SK-N-SH treated with all-trans-retinoic acid at 6 μM for 48 hours (cell line): ENCODE data around the gene CST9.

Experiments used
- ATAC-seq: fragments of 200-7000 bp; cut with Tn5 transposase; 3 replicates; pipeline ENCODE4 v1.9.1; 2020; ENCODE audit warnings: mild to moderate bottlenecking, moderate library complexity
- ARNTL ChIP-seq: fragments of 450-650 bp; formaldehyde crosslinking; IDR thresholded peaks from 2 replicates; pipeline ENCODE4 v1.5.0; 2020; ENCODE audit warnings: low read depth, mild to moderate bottlenecking, moderate library complexity, borderline replicate concordance
- BACH2 ChIP-seq: fragments of 250-450 bp; sonication (Bioruptor Pico); IDR thresholded peaks from 2 replicates; pipeline ENCODE4 v1.9.0; 2021; ENCODE audit warnings: mild to moderate bottlenecking, borderline replicate concordance
- ESRRG ChIP-seq: fragments of 250-450 bp; sonication (Bioruptor Pico); IDR thresholded peaks from 2 replicates; pipeline ENCODE4 v1.6.1; 2021; ENCODE audit warnings: mild to moderate bottlenecking
- GLIS3 ChIP-seq: fragments of 250-450 bp; sonication (Bioruptor Pico); IDR thresholded peaks from 2 replicates; pipeline ENCODE4 v1.5.0; 2020; ENCODE audit warnings: mild to moderate bottlenecking, moderate library complexity
- ISL1 ChIP-seq: fragments of 250-450 bp; sonication (Bioruptor Pico); IDR thresholded peaks from 2 replicates; pipeline ENCODE4 v2.1.2; 2022; ENCODE audit warnings: mild to moderate bottlenecking, moderate library complexity
- OSR1 ChIP-seq: fragments of 250-450 bp; sonication (Bioruptor Pico); IDR thresholded peaks from 2 replicates; pipeline ENCODE4 v1.8.0; 2022; ENCODE audit warnings: moderate library complexity, mild to moderate bottlenecking, inconsistent platforms
- PPARA ChIP-seq: fragments of 250-450 bp; sonication (Bioruptor Pico); IDR thresholded peaks from 2 replicates; pipeline ENCODE4 v1.5.0; 2020; ENCODE audit warnings: mild to moderate bottlenecking, borderline replicate concordance
- RARB ChIP-seq: fragments of 250-450 bp; sonication (Bioruptor Pico); IDR thresholded peaks from 2 replicates; pipeline ENCODE4 v1.8.0; 2021; ENCODE audit warnings: mild to moderate bottlenecking, moderate library complexity
- SNAI2 ChIP-seq: fragments of 250-450 bp; sonication (Bioruptor Pico); IDR thresholded peaks from 2 replicates; pipeline ENCODE4 v1.5.0; 2020; ENCODE audit warnings: mild to moderate bottlenecking, moderate library complexity
- TCF4 ChIP-seq: fragments of 250-450 bp; sonication (Bioruptor Pico); IDR thresholded peaks from 2 replicates; pipeline ENCODE4 v1.8.0; 2021; ENCODE audit warnings: mild to moderate bottlenecking, moderate library complexity, borderline replicate concordance
- TOX ChIP-seq: fragments of 250-450 bp; sonication (Bioruptor Pico); IDR thresholded peaks from 2 replicates; pipeline ENCODE4 v1.8.0; 2021; ENCODE audit warnings: mild to moderate bottlenecking, moderate library complexity, borderline replicate concordance
- ZC3H10 ChIP-seq: fragments of 250-450 bp; sonication (Bioruptor Pico); IDR thresholded peaks from 2 replicates; pipeline ENCODE4 v1.5.1; 2021; ENCODE audit warnings: mild to moderate bottlenecking, moderate library complexity
- ZFP3 ChIP-seq: fragments of 250-450 bp; sonication (Bioruptor Pico); IDR thresholded peaks from 2 replicates; pipeline ENCODE4 v1.5.0; 2020; ENCODE audit warnings: mild to moderate bottlenecking, moderate library complexity
- ZFP30 ChIP-seq: fragments of 450-650 bp; formaldehyde crosslinking; IDR thresholded peaks from 2 replicates; pipeline ENCODE4 v1.5.0; 2022; ENCODE audit warnings: mild to moderate bottlenecking, moderate library complexity
- ZNF565 ChIP-seq: fragments of 450-650 bp; formaldehyde crosslinking; conservative IDR thresholded peaks from 2 replicates; pipeline ENCODE4 v1.5.0; 2020; ENCODE audit warnings: low read depth, mild to moderate bottlenecking, moderate library complexity
- ZNF70 ChIP-seq: fragments of 450-650 bp; formaldehyde crosslinking; IDR thresholded peaks from 2 replicates; pipeline ENCODE4 v1.5.0; 2020; ENCODE audit warnings: mild to moderate bottlenecking, moderate library complexity
- TF ChIP-seq, protein P1 (sequence below): fragments of 250-450 bp; sonication (Bioruptor Pico); IDR thresholded peaks from 2 replicates; pipeline ENCODE4 v1.5.1; 2020; ENCODE audit warnings: low read depth, mild to moderate bottlenecking, moderate library complexity
- TF ChIP-seq, protein P2 (sequence below): fragments of 250-450 bp; sonication (Bioruptor Pico); IDR thresholded peaks from 2 replicates; pipeline ENCODE4 v1.5.1; 2021; ENCODE audit warnings: mild to moderate bottlenecking, moderate library complexity
- TF ChIP-seq, protein P3 (sequence below): fragments of 250-450 bp; sonication (Bioruptor Pico); IDR thresholded peaks from 2 replicates; pipeline ENCODE4 v1.8.0; 2021; ENCODE audit warnings: low read depth, mild to moderate bottlenecking, moderate library complexity, borderline replicate concordance
- TF ChIP-seq, protein P4 (sequence below): fragments of 250-450 bp; sonication (Bioruptor Pico); IDR thresholded peaks from 2 replicates; pipeline ENCODE4 v1.8.0; 2020; ENCODE audit warnings: mild to moderate bottlenecking, moderate library complexity, borderline replicate concordance

Gene CST9

DNA sequence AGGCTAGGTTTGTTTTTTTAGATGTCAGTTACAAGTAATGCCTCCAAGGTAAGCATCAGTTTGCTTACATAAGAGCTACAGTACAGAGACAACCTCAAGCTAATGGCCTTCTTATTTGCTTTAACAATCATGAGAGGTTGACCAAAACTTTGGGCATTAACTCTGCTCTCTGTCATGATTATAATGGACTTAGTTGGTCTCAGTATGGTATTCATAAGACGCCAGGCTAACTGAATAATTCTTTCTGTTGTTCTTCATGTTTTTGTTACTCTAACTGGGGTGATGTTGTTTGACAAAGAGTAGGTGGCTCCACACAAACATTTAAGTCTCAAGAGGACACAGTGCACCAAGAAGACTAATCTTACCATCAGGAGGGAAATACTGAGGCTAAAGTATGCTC lies 9.8 kb downstream of the CST9 start:
- TF ChIP-seq GLIS3 (no peak), ISL1 (CRISPR knock-in tag) (no peak), RARB (CRISPR knock-in tag) (no peak), BACH2 (no peak), ZFP3 (CRISPR knock-in tag) (no peak), TOX (no peak), ZNF70 (CRISPR knock-in tag) (no peak), ARNTL (CRISPR knock-in tag) (no peak), ZNF565 (CRISPR knock-in tag) (no peak), TCF4 (CRISPR knock-in tag) (no peak), SNAI2 (CRISPR knock-in tag) (no peak), ESRRG (CRISPR knock-in tag) (no peak)
- TF ChIP-seq, protein P1, sequence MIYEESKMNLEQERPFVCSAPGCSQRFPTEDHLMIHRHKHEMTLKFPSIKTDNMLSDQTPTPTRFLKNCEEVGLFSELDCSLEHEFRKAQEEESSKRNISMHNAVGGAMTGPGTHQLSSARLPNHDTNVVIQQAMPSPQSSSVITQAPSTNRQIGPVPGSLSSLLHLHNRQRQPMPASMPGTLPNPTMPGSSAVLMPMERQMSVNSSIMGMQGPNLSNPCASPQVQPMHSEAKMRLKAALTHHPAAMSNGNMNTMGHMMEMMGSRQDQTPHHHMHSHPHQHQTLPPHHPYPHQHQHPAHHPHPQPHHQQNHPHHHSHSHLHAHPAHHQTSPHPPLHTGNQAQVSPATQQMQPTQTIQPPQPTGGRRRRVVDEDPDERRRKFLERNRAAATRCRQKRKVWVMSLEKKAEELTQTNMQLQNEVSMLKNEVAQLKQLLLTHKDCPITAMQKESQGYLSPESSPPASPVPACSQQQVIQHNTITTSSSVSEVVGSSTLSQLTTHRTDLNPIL (CRISPR knock-in tag): no peak
- TF ChIP-seq, protein P2, sequence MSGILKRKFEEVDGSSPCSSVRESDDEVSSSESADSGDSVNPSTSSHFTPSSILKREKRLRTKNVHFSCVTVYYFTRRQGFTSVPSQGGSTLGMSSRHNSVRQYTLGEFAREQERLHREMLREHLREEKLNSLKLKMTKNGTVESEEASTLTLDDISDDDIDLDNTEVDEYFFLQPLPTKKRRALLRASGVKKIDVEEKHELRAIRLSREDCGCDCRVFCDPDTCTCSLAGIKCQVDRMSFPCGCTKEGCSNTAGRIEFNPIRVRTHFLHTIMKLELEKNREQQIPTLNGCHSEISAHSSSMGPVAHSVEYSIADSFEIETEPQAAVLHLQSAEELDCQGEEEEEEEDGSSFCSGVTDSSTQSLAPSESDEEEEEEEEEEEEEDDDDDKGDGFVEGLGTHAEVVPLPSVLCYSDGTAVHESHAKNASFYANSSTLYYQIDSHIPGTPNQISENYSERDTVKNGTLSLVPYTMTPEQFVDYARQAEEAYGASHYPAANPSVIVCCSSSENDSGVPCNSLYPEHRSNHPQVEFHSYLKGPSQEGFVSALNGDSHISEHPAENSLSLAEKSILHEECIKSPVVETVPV (CRISPR knock-in tag): no peak
- TF ChIP-seq, protein P3, sequence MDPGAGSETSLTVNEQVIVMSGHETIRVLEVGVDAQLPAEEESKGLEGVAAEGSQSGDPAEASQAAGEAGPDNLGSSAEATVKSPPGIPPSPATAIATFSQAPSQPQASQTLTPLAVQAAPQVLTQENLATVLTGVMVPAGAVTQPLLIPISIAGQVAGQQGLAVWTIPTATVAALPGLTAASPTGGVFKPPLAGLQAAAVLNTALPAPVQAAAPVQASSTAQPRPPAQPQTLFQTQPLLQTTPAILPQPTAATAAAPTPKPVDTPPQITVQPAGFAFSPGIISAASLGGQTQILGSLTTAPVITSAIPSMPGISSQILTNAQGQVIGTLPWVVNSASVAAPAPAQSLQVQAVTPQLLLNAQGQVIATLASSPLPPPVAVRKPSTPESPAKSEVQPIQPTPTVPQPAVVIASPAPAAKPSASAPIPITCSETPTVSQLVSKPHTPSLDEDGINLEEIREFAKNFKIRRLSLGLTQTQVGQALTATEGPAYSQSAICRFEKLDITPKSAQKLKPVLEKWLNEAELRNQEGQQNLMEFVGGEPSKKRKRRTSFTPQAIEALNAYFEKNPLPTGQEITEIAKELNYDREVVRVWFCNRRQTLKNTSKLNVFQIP (CRISPR knock-in tag): no peak
- no peak for ATAC-seq

DNA sequence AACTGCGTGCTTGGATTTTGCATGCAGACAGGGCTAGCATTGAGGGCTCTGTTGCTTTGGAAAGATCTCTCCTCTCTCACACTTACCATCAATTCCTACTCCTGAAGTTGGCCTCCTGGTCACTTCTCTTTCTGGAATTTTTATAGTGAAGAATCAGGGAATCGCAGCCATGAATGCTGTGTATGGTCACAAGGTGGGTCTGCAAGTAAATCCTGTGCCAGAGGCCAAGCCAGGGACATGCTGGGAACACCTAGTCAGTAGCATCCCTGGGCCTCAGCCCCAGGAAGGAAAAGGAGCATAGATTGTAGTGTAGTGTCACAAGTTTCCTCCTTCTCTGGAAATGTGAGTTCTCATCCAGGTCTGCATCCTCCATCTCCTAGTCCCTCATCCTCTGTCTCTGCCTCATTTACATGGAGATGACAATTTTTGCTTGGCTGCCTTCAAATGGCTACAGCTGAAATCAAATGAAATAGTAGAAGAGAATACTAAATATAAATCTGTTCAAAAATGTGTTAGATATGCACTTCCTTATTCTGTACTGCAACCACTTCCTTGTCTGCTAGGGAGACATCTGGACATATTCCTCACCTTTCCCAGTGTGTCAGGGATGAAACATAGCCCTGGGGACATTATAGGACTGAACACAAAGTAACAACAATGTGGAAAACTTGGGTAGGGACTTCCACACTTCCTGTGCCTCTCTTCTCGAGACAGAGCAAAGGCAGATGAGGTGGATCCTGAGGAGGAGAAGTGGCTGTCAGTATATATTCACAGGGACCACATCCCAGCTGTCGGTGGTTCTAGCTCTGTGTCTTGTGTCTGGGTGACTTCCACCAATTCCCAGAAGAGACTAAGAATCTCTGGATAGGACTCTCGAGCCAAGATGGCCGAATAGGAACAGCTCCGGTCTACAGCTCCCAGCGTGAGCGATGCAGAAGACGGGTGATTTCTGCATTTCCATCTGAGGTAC lies 17.0 kb downstream of the CST9 start:
- TF ChIP-seq TOX (no peak), BACH2 (no peak)
- ATAC-seq: no peak

DNA sequence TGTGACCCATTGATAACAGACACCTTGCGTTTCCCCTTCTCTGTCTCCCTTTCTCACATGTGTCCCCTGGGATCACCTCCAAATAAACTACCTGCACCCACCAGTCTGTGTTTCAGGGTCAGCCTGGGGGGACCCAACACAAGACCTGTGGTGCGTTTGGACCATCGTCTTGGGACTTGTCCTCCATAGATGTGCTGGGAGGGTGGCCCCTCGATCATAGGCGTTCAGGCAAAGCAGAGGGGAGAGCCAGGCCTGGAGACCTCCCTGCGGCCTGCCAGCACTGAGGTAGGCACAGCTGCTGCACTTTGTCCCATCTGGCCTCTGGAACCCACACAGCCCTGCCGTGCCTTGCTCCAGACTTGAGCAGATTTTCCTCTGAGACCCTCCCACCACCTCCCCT lies 18.1 kb downstream of the CST9 start:
- no peak for ATAC-seq
- TF ChIP-seq ISL1 (CRISPR knock-in tag) (no peak), ZC3H10 (CRISPR knock-in tag) (no peak), PPARA (CRISPR knock-in tag) (no peak)

DNA sequence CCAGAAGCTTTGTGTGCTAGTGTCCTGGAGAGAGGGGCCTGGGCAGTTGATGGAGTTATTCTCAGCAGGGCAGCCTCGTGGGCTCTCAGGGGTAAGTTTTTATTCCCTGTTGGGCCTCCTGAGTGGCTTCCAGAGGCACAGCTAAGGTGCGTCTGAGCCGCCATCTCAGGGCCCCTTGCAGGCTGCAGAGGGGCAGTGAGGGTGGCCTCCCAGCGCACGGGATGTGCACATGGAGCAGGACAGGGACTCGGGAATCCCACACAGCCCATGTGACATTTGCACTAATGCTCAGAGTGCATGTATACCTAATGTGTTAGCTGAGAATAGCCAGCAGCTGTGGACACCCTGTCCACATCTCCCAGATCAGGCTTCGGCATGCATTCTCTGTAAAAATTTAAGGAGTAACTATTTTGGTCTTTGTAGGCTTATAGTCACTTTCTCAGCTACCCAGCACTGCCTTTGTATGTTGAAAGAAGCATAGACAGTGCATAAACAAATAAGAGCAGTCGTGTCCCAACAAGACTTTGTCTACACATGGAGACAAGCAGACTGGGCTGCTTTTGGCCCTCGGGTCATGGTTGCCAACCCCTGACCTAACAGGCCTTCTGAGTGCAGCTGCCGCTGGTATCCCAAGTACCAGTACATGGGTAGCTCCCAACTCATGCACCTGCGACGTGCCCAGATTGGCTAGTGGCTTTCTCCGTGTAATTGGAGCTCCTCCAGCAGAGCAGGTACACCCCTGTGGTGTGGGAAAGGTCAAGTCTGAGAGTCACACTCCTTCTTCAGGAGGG lies 18.8 kb downstream of the CST9 start:
- no peak for ATAC-seq
- TF ChIP-seq ZFP30 (CRISPR knock-in tag) (no peak), ZFP3 (CRISPR knock-in tag) (no peak), ZC3H10 (CRISPR knock-in tag) (no peak), ARNTL (CRISPR knock-in tag) (no peak), OSR1 (CRISPR knock-in tag) (no peak), GLIS3 (no peak), TCF4 (CRISPR knock-in tag) (no peak)
- TF ChIP-seq, protein P3 (CRISPR knock-in tag): no peak
- TF ChIP-seq, protein P2 (CRISPR knock-in tag): no peak
- TF ChIP-seq, protein P1 (CRISPR knock-in tag): no peak
- TF ChIP-seq, protein P4, sequence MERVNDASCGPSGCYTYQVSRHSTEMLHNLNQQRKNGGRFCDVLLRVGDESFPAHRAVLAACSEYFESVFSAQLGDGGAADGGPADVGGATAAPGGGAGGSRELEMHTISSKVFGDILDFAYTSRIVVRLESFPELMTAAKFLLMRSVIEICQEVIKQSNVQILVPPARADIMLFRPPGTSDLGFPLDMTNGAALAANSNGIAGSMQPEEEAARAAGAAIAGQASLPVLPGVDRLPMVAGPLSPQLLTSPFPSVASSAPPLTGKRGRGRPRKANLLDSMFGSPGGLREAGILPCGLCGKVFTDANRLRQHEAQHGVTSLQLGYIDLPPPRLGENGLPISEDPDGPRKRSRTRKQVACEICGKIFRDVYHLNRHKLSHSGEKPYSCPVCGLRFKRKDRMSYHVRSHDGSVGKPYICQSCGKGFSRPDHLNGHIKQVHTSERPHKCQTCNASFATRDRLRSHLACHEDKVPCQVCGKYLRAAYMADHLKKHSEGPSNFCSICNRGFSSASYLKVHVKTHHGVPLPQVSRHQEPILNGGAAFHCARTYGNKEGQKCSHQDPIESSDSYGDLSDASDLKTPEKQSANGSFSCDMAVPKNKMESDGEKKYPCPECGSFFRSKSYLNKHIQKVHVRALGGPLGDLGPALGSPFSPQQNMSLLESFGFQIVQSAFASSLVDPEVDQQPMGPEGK (CRISPR knock-in tag): no peak
